H1 (cell line): ENCODE results near the gene MYL6B. TPM values are rescaled to one million over a fixed set of nuclear protein-coding genes. Genes with fewer than 3 reads are reported as not detected.

Source experiments
- CTCF ChIA-PET: fragments of 300-600 bp; sonication (Branson Sonifier 250); formaldehyde crosslinking; loops from one replicate; lab custom pipeline; 2021; ENCODE audit not compliant: partially characterized antibody; lab: Charles Lee
- POLR2A ChIA-PET: fragments of 300-600 bp; sonication (Branson Sonifier 250); formaldehyde crosslinking; loops from one replicate; lab custom pipeline; 2021; ENCODE audit warnings: inconsistent platforms; ENCODE audit not compliant: partially characterized antibody; lab: Charles Lee
- DNase-seq, 2 experiments: peaks; one replicate each; pipeline versions ENCODE4 v3.0.0 to v3.0.0-alpha.2; 2010 to 2022; ENCODE audit warnings: low spot score in 2 of 2, low read depth in 1 of 2, mixed read lengths in 1 of 2
- FAIRE-seq: peaks from 2 replicates; lab custom pipeline; 2011; peaks lifted over from hg19 to GRCh38; lab: Jason Lieb, UNC
- H2AFZ ChIP-seq: 2 replicates; pipeline ENCODE4 v1.8.1; 2012; ENCODE audit warnings: low read length, inconsistent platforms
- H2AK5ac ChIP-seq: 2 replicates; pipeline ENCODE4 v1.6.1; 2013; ENCODE audit warnings: low read depth, low read length
- H2BK120ac ChIP-seq: replicated peaks from 2 replicates; pipeline ENCODE3; 2013; ENCODE audit warnings: low read depth, low read length, inconsistent platforms
- H2BK12ac ChIP-seq: 2 replicates; pipeline ENCODE4 v1.6.1; 2013; ENCODE audit warnings: low read depth, low read length
- H2BK15ac ChIP-seq: 2 replicates; pipeline ENCODE4 v1.6.1; 2013; ENCODE audit warnings: low read length
- H2BK20ac ChIP-seq: 2 replicates; pipeline ENCODE4 v1.6.1; 2013; ENCODE audit warnings: low read length
- H2BK5ac ChIP-seq: 2 replicates; pipeline ENCODE4 v1.6.1; 2013; ENCODE audit warnings: low read depth, low read length
- H3K14ac ChIP-seq: 2 replicates; pipeline ENCODE4 v1.6.1; 2013; ENCODE audit warnings: inconsistent platforms; ENCODE audit not compliant: insufficient read length
- H3K18ac ChIP-seq: 2 replicates; pipeline ENCODE4 v1.6.1; 2013; ENCODE audit warnings: low read length; ENCODE audit errors: extremely low read depth
- H3K23ac ChIP-seq: 2 replicates; pipeline ENCODE4 v1.6.1; 2013; ENCODE audit warnings: inconsistent platforms; ENCODE audit not compliant: insufficient read length
- H3K23me2 ChIP-seq: 2 replicates; pipeline ENCODE4 v1.6.1; 2013; ENCODE audit warnings: low read depth, low read length
- H3K27ac ChIP-seq: 2 replicates; pipeline ENCODE4 v1.6.1; 2011; ENCODE audit warnings: low read depth, low read length, inconsistent platforms
- H3K27me3 ChIP-seq, 4 experiments: replicated peaks in 1 of 4; 1 replicate in 1 of 4; 2 replicates in 3 of 4; pipeline versions ENCODE4 v1.6.1 to v1.8.1; 2011 to 2013; ENCODE audit warnings: low read length in 3 of 4, mild to moderate bottlenecking in 3 of 4, inconsistent platforms in 2 of 4, mixed read lengths in 2 of 4, moderate library complexity in 1 of 4; ENCODE audit not compliant: control insufficient read depth in 3 of 4, insufficient read depth in 3 of 4; ENCODE audit errors: extremely low read depth in 1 of 4
- H3K36me3 ChIP-seq, 4 experiments: 2 replicates each; pipeline versions ENCODE4 v1.6.1 to v1.8.1; 2011 to 2013; ENCODE audit warnings: mild to moderate bottlenecking in 4 of 4, low read length in 3 of 4, moderate library complexity in 2 of 4, control low read depth in 1 of 4, inconsistent platforms in 1 of 4; ENCODE audit not compliant: insufficient read depth in 4 of 4, control insufficient read depth in 2 of 4
- H3K4ac ChIP-seq: replicated peaks from 2 replicates; pipeline ENCODE3; 2013; ENCODE audit warnings: low read length, low read depth, mixed read lengths, inconsistent platforms; ENCODE audit not compliant: insufficient read length
- H3K4me1 ChIP-seq, 4 experiments: replicated peaks in 1 of 4; 1 replicate in 1 of 4; 2 replicates in 3 of 4; pipeline versions ENCODE4 v1.6.1 to v1.8.1; 2011 to 2013; ENCODE audit warnings: low read length in 3 of 4, inconsistent platforms in 2 of 4, mixed read lengths in 1 of 4; ENCODE audit not compliant: insufficient read depth in 4 of 4, control insufficient read depth in 3 of 4
- H3K4me2 ChIP-seq, 2 experiments: 2 replicates each; pipeline versions ENCODE4 v1.6.1 to v1.8.1; 2011 to 2013; ENCODE audit warnings: low read depth in 2 of 2, low read length in 2 of 2, control low read depth in 1 of 2, inconsistent platforms in 1 of 2, mild to moderate bottlenecking in 1 of 2; ENCODE audit not compliant: insufficient read depth in 1 of 2
- H3K4me3 ChIP-seq, 4 experiments: fragments of 200-600, 300-600 bp in 1 of 4; sonication (generic), shearing (Covaris generic), sonication (Bioruptor Twin) in 1 of 4; 2 replicates each; pipeline versions ENCODE4 v1.5.1 to v1.8.1; 2011 to 2016; ENCODE audit warnings: low read length in 4 of 4, low read depth in 3 of 4, control low read depth in 2 of 4, inconsistent platforms in 2 of 4, mild to moderate bottlenecking in 2 of 4, mixed read lengths in 1 of 4, moderate library complexity in 1 of 4; ENCODE audit not compliant: insufficient read depth in 2 of 4; ENCODE audit errors: extremely low read depth in 1 of 4
- H3K56ac ChIP-seq: replicated peaks from 2 replicates; pipeline ENCODE3; 2013; ENCODE audit warnings: low read depth, mild to moderate bottlenecking, mixed read lengths, low read length, inconsistent platforms; ENCODE audit not compliant: insufficient read length
- H3K79me1 ChIP-seq: 2 replicates; pipeline ENCODE4 v1.6.1; 2013; ENCODE audit warnings: low read depth, low read length, control low read depth
- H3K79me2 ChIP-seq, 2 experiments: 2 replicates each; pipeline versions ENCODE4 v1.6.1 to v1.8.1; 2012 to 2013; ENCODE audit warnings: low read length in 2 of 2, mild to moderate bottlenecking in 2 of 2, inconsistent platforms in 1 of 2; ENCODE audit not compliant: insufficient read depth in 2 of 2, control insufficient read depth in 1 of 2
- H3K9ac ChIP-seq, 4 experiments: replicated peaks in 1 of 4; 1 replicate in 1 of 4; 2 replicates in 3 of 4; pipeline versions ENCODE4 v1.6.1 to v1.8.1; 2011 to 2013; ENCODE audit warnings: low read depth in 3 of 4, low read length in 3 of 4, control low read depth in 2 of 4, mild to moderate bottlenecking in 2 of 4, moderate library complexity in 2 of 4, inconsistent platforms in 1 of 4; ENCODE audit errors: extremely low read depth in 1 of 4
- H3K9me3 ChIP-seq, 2 experiments: 2 replicates each; pipeline versions ENCODE4 v1.6.1 to v1.8.1; 2012 to 2013; ENCODE audit warnings: mild to moderate bottlenecking in 2 of 2, moderate library complexity in 2 of 2, control low read depth in 1 of 2, inconsistent platforms in 1 of 2, low read depth in 1 of 2, low read length in 1 of 2, mixed read lengths in 1 of 2; ENCODE audit not compliant: insufficient read depth in 2 of 2
- H4K20me1 ChIP-seq, 2 experiments: replicated peaks in 1 of 2; 2 replicates each; pipeline versions ENCODE3 to v1.8.1; 2011 to 2013; ENCODE audit warnings: inconsistent platforms in 2 of 2, low read length in 2 of 2, mild to moderate bottlenecking in 1 of 2; ENCODE audit not compliant: insufficient read depth in 2 of 2, control insufficient read depth in 1 of 2
- H4K5ac ChIP-seq: 2 replicates; pipeline ENCODE4 v1.6.1; 2013; ENCODE audit warnings: low read length, low read depth, mixed read lengths, inconsistent platforms; ENCODE audit not compliant: insufficient read length
- H4K8ac ChIP-seq: 2 replicates; pipeline ENCODE4 v1.8.0; 2013; ENCODE audit warnings: mild to moderate bottlenecking, moderate library complexity, low read length, inconsistent platforms; ENCODE audit not compliant: insufficient read depth; ENCODE audit errors: extremely low read depth
- H4K91ac ChIP-seq: replicated peaks from 2 replicates; pipeline ENCODE3; 2013; ENCODE audit warnings: low read length, mixed read lengths, inconsistent platforms; ENCODE audit not compliant: insufficient read length
- ASH2L ChIP-seq: fragments of 200-600, 300-600 bp; sonication (generic); IDR thresholded peaks from one replicate; pipeline ENCODE4 v1.7.1; 2017; ENCODE audit warnings: low read length
- CBX5 ChIP-seq: fragments of 300-800, 300-1000 bp; sonication (generic); IDR thresholded peaks from 2 replicates; pipeline ENCODE4 v1.7.1; 2016; ENCODE audit warnings: antibody characterized with exemption, low read length, low read depth
- CHD1 ChIP-seq: IDR thresholded peaks from 2 replicates; pipeline ENCODE4 v1.6.1; 2012; ENCODE audit warnings: low read depth, low read length, improper control_type of control experiment
- CTBP2 ChIP-seq: IDR thresholded peaks from 2 replicates; pipeline ENCODE4 v1.7.0; 2011; ENCODE audit warnings: borderline replicate concordance, mild to moderate bottlenecking, moderate library complexity, mixed read lengths, low read length; ENCODE audit not compliant: insufficient read depth, insufficient read length
- EP300 ChIP-seq, 2 experiments: IDR thresholded peaks; 1 replicate in 1 of 2; 2 replicates in 1 of 2; pipeline ENCODE4 v1.6.1; 2011 to 2012; ENCODE audit warnings: low read depth in 2 of 2, low read length in 2 of 2, mild to moderate bottlenecking in 2 of 2, borderline replicate concordance in 1 of 2, inconsistent platforms in 1 of 2, moderate library complexity in 1 of 2
- EZH2 ChIP-seq: fragments of 200-600 bp; sonication (generic); IDR thresholded peaks from 2 replicates; pipeline ENCODE4 v1.7.1; 2012; ENCODE audit warnings: low read depth, mild to moderate bottlenecking, moderate library complexity, low read length, inconsistent platforms; ENCODE audit not compliant: severe bottlenecking
- GTF2F1 ChIP-seq: IDR thresholded peaks from 2 replicates; pipeline ENCODE4 v1.6.1; 2012; ENCODE audit warnings: low read depth, low read length, improper control_type of control experiment, borderline replicate concordance
- POLR2A ChIP-seq, 2 experiments: IDR thresholded peaks; 1 replicate in 1 of 2; 2 replicates in 1 of 2; pipeline ENCODE4 v1.6.1; 2011; ENCODE audit warnings: low read depth in 2 of 2, low read length in 2 of 2, mild to moderate bottlenecking in 2 of 2; ENCODE audit errors: control extremely low read depth in 1 of 2
- POU5F1 ChIP-seq: IDR thresholded peaks from 2 replicates; pipeline ENCODE4 v1.6.1; 2011; ENCODE audit warnings: low read depth, mild to moderate bottlenecking, low read length, moderate library complexity
- RXRA ChIP-seq: IDR thresholded peaks from 2 replicates; pipeline ENCODE4 v1.6.1; 2011; ENCODE audit warnings: low read depth, mild to moderate bottlenecking, low read length, moderate library complexity; ENCODE audit not compliant: insufficient read depth
- SIRT6 ChIP-seq: IDR thresholded peaks from one replicate; pipeline ENCODE4 v1.7.1; 2012; ENCODE audit warnings: low read length, inconsistent platforms
- SP2 ChIP-seq: IDR thresholded peaks from 2 replicates; pipeline ENCODE4 v1.6.1; 2012; ENCODE audit warnings: mild to moderate bottlenecking, low read length, inconsistent platforms
- WGBS, 2 experiments: shearing (Covaris generic) in 1 of 2; methylation state at CpG; one replicate each; pipeline versions ENCODE4 v1.1.6 to v1.1.7; 2013 to 2015; ENCODE audit warnings: low lambda C conversion rate in 2 of 2, mixed read lengths in 2 of 2, inconsistent platforms in 1 of 2, low coverage in 1 of 2, missing lambda C conversion rate in 1 of 2; ENCODE audit not compliant: insufficient replicate concordance in 2 of 2, insufficient coverage in 1 of 2, insufficient read length in 1 of 2; ENCODE audit errors: extremely low coverage in 1 of 2, missing lambda C conversion rate in 1 of 2; 5-methylcytosine and 5-hydroxymethylcytosine counted together
- polyA plus RNA-seq, 7 experiments: library from polyadenylated mRNA; depleted of rRNA in 3 of 7; stranded (reverse) in 5 of 7; unstranded in 2 of 7; fragments of >200 nt in 5 of 7; fragments of 200-250 nt in 2 of 7; gene quantifications; 1 replicate in 5 of 7; 2 replicates in 1 of 7; 4 replicates in 1 of 7; pipeline versions ENCODE4 v1.2.1 to v1.2.3, GENCODE V29; 2011 to 2013; ENCODE audit warnings: missing spikeins in 2 of 7, mixed read lengths in 2 of 7
- total RNA-seq: library from RNA; stranded (reverse); fragmentation: NEBNext Ultra II Directional; extraction: Animal tissue kit (Norgen Biotek cat#: 25700); gene quantifications from 2 replicates; pipeline ENCODE4 v1.2.1, GENCODE V29; 2021
- TF ChIP-seq, protein P1 (sequence below): IDR thresholded peaks from 2 replicates; pipeline ENCODE4 v1.6.1; 2011; ENCODE audit warnings: low read length, improper control_type of control experiment

Gene MYL6B
- total and polyA plus RNA-seq, 2 of the 8 experiments (the other 6 are each of a cell fraction or from before 2014, with no cell fraction given) = 163 to 202 TPM

DNA sequence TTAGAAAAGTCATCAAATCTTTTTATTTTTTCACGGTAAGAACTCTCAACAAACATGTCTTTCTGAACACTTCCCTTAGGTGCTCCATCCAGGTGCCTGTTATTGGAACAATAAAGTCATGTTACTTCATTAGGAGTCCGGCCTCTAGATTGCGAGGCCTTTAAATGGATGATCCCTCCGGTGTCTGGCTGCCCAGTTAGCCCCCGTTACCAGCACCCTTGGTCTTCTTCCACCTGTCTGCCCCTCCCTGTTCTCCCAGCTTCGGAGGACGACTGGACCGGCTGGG is 48.6 kb upstream of the MYL6B start:
- Histone ChIP-seq H3K27me3 (no peaks in the 10 kb centered on the region), H3K56ac (peak overlapping the region; percentile 80), H2AFZ (no peak overlapping the region), H3K18ac (no peak overlapping the region; the same call in 1 of the 2 replicates), H4K20me1 (peaks cover 4 to 5% of the 10 kb centered on the region in 2 experiments), H2BK15ac (no peak overlapping the region), H3K14ac (no peak overlapping the region), H2BK12ac (no peak overlapping the region), H2BK20ac (no peak overlapping the region), H3K23me2 (peaks cover 8% of the 10 kb centered on the region), H3K4ac (no peak overlapping the region), H4K91ac (peak overlapping the region; percentile 22), H3K23ac (no peak overlapping the region), H3K4me2 (peak overlapping the region; percentile 75 to 99), H3K79me1 (0 out of 2 replicates have a peak, but pooled peaks cover 2% of the 10 kb centered on the region), H3K4me1 (peaks cover 0 to 9% (median 3%) of the 10 kb centered on the region in 4 experiments; a peak in 5 of 7 replicates), H3K9ac (peak overlapping the region in 3 of 4 experiments; percentile 1 to 66 (median 58); a peak in 5 of 7 replicates), H2AK5ac (no peak overlapping the region), H4K8ac (peak overlapping the region; percentile 1; the same call in 1 of the 2 replicates), H3K27ac (no peak overlapping the region), H3K9me3 (no peaks in the 10 kb centered on the region), H3K79me2 (peaks cover 21 to 31% of the 10 kb centered on the region in 2 experiments), H2BK120ac (no peak overlapping the region), H2BK5ac (no peak overlapping the region), H3K4me3 (peak overlapping the region; percentile 50 to 95 (median 70)), H4K5ac (peak overlapping the region; percentile 66), H3K36me3 (peaks cover 24 to 58% (median 45%) of the 10 kb centered on the region in 4 experiments)
- no peak for FAIRE-seq
- 27% methylated on average over 8 of the region's 8 CpGs; no CpG with 5 or more reads in 1 of the 2 experiments for WGBS, 2 experiments
- ChIA-PET CTCF (interaction anchor here (0.6 to 7.2 kb wide), 9 partner anchors 13 to 85 kb away, joined by 3 to 34 read pairs (median 9); partner anchors contain the start of genes ERBB3, SMARCC2 and ZC3H10), POLR2A (interaction anchor here (0.7 to 11.1 kb wide), 40 partner anchors 8 to 1126 kb away, joined by 3 to 267 read pairs (median 5); partner anchors contain the start of genes CD63, CNPY2, DNAJC14 and ERBB3)
- no peak for DNase-seq
- TF ChIP-seq SIRT6 (no peak), ASH2L (no peak), CTBP2 (no peak), GTF2F1 (no peak), EZH2 (no peak), POLR2A (IDR thresholded peaks at IDR 0.05; ENCODE audit: control extremely low read depth in 1 of 2, low read depth in 2 of 2, low read length in 2 of 2) (no peak), SP2 (no peak), CHD1 (no peak), CBX5 (no peak), POU5F1 (no peak), RXRA (no peak), EP300 (IDR thresholded peaks at IDR 0.05; ENCODE audit: borderline replicate concordance in 1 of 2, low read depth in 2 of 2, low read length in 2 of 2) (no peak)
- TF ChIP-seq, protein P1, sequence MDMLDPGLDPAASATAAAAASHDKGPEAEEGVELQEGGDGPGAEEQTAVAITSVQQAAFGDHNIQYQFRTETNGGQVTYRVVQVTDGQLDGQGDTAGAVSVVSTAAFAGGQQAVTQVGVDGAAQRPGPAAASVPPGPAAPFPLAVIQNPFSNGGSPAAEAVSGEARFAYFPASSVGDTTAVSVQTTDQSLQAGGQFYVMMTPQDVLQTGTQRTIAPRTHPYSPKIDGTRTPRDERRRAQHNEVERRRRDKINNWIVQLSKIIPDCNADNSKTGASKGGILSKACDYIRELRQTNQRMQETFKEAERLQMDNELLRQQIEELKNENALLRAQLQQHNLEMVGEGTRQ = no peak
